GOT3 (cell line): ENCODE data around the gene PHLDB2.

Source experiments
- DNase-seq: peaks from one replicate; lab custom pipeline; 2025; ENCODE audit warnings: mixed read lengths; lab: John Stamatoyannopoulos, UW

Gene PHLDB2

DNA sequence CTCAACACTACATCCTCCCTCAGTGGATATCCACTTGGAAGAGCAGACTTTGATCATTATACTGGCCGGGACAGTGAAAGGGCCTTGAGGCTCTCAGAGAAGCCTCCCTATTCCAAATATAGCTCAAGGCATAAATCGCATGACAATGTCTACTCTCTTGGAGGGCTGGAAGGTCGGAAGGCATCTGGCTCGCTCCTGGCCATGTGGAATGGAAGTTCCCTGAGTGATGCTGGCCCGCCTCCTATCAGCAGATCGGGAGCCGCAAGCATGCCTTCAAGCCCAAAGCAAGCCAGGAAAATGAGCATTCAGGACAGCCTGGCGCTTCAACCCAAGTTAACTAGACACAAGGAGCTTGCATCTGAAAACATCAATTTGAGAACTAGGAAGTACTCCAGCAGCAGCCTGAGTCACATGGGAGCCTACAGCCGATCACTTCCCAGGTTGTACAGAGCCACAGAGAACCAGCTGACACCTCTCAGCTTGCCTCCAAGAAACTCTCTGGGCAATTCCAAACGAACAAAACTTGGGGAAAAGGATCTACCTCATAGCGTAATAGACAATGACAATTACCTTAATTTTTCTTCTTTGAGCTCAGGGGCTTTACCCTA, 25.4 kb downstream of the PHLDB2 start:
- DNase-seq = no peak

DNA sequence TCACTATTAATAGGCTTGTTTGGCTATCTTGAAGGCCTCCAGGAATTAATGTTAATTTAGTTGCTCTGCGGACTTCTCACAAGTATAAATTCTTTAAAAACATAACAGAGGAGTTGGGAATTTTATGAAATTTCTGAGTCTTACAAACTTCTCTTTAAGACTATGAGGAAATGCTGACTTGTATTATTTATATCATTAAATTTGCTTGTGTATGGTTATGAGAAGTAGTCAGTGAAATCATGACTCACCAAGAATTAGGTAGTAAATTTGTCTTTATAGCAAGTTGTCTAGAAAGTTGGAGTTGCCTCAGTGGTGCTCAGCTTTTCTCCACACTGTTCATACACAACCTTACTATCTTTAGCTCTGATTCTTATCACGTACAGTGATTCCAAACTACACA, 26.5 kb downstream of the PHLDB2 start:
- DNase-seq = no peak

GRCh38 chr3:111890051-111890580, 31.1 kb downstream of the PHLDB2 start:
- DNase-seq = no peak

- no peak for DNase-seq
These were observed 33.0 kb downstream of the PHLDB2 start for GRCh38 chr3:111892070-111892469.

DNA sequence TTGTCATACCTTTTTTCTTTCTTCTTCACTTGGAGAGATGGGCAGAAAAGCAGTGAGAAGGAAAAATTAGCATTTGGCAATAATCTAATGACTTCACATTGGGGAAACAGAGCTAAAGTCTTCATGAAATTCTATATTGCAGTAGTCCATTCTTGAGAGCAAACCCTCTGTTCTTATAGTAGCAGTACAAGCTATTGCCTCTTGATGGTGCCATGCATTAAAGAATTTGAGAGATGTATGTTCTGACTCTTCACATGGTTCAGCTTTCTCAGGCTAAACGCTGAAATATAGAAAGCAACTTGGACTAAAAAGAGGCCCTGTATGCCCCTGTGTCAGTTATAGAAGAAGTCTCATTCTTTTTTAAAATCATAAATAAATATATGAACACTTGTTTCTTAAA, 36.0 kb downstream of the PHLDB2 start:
- no peak for DNase-seq

DNA sequence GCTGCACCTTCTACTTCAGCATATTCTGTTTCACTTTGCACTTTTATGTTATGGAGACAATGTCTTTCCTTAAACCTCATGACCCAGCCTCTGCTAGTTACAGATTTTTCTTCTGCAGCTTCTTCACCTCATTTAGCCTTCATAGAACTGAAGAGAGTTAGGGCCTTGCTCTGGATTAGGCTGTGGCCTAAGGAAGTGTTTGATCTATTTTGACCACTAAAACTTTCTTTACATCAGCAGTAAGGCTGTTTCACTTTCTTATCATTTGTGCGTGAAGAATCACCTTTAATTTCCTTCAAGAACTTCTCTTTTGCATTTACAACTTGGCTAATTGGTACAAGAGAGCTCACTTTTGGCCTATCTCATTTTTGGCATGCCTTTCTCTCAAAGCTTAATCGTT, 40.9 kb downstream of the PHLDB2 start:
- no peak for DNase-seq

DNA sequence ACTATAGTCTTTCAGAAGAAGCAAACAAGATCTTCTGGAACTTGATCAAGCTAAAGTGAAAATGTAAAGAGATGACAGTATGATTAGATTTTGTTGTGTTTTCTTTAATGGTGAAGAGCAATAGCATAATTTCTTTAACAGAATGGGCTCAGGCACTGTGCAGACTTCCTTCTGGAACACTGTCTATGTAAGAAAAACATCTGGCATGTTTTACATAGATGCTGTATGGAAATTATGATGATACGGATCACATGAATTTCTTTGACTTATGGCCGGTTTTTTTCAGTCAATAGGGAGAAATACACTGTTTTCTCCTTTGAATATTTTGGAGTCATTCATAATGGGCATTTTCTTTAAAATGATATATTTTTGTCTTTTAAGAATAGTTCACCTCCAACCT, 42.6 kb downstream of the PHLDB2 start:
- DNase-seq = no peak

DNA sequence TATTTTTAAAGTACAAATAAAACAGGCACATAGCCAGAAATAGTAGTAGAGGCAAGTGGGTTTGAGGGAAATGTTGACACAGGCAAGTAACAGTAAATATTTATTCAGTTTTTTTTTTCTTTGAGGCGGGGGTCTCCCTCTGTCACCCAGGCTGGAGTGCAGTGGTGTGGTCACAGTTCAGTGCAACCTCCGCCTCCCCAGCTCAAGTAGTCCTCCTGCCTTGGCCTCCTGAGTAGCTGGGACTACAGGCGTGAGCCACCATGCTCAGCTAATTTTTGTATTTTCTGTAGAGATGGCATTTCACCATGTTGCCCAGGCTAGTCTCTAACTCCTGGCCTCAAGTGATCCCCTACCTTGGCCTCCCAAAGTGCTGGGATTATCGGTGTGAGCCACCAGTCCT, 43.5 kb downstream of the PHLDB2 start:
- no peak for DNase-seq

GRCh38 chr3:111903067-111903511, 44.0 kb downstream of the PHLDB2 start:
- no peak for DNase-seq

DNA sequence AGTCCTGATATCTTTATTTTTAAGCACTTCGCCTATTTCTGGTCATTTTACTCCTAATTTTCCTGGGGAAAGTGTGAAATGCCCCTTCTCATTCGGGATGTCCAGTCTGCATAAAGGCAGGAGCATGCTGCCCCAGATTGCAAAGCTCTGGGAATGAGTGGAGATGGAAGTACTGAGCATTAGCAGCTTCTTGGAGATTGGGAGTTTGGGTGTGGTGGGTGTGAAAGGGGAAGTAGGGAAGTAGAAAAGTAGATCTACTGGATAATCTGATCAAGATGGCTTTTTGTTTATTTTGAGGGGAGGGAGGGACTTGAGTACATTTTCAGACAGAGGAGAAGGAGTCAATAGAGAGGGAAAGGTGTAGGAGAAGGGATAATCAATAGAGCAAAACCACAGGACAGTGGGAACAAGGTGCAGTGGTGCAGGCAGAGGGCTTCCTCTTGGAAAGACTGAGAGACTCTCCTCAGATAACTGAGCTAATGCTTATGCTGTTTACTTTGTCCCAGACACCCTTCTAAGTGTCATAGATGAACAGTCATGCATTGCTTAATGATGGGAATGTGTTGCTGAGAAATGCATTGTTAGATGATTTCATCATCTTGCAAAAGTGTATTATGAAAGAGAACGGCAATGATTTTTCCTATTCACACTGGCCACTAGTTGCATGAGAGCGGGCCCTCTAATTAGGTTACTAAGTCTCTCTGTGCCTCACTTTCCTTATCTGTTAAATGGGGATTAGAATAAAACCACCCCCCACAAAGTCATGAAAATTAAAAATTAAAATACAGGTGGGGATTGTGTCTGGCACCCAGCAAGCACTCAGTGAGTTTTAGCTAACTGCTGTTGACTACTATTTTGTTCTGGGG, 45.5 kb downstream of the PHLDB2 start:
- DNase-seq = no peak

DNA sequence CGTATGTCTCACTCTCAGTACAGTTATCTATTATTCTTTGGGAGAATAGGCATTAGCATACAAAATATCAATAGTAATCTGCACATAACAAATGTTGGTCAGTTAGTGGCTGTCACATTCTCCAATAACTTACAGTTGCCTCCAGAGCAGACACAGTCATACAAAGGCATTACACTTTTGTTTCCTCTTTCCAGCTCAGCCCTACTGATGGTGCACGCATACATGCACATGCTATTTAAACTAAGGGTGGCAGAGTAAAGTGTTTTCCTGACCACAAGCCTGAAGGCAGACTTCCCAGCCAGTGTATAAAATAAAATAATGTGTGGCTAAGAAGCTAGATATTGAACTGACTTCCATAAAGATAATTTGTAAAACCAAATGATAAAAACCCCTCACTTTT, 47.6 kb downstream of the PHLDB2 start:
- no peak for DNase-seq

DNA sequence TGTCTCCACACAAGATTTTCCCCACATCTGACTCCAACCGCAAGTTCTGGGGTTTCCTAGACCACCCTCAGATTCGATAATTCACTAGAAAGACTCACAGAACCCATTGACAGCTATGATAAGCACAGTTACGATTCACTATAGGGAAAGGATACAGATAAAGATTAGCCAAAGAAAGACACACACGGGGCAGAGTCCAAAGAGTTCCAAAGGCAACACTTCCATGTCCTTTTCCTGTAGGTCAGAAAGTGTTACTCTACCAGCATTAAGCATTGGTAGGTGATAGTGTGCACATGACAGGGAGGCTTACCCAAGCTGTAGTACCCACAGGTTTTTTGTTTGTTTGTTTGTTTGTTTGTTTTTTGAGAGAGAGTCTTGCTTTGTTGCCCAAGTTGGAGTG, 48.1 kb downstream of the PHLDB2 start:
- DNase-seq = no peak

DNA sequence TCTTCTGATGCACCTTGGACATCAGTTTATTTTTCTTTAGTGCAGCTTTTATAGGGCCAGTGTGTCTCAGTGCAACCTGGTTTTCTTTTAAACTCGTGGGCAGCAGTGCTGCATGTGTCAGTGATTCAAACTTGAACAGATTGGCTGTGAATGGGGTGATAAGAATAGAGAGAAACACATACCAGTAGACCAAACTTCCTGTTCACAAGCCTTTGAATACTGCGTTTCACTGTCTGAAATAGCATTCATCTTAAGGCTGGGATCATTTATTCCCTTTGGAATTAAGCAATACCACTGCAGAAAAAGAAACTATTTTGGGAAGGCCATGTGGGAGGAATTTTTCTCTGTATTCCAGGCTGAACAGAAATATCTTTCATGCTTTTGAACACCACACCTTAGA, 51.7 kb downstream of the PHLDB2 start:
- DNase-seq = no peak

- no peak for DNase-seq
These were observed 52.4 kb downstream of the PHLDB2 start for GRCh38 chr3:111911446-111911845.

GRCh38 chr3:111913163-111913763, 54.2 kb downstream of the PHLDB2 start:
- DNase-seq = no peak

DNA sequence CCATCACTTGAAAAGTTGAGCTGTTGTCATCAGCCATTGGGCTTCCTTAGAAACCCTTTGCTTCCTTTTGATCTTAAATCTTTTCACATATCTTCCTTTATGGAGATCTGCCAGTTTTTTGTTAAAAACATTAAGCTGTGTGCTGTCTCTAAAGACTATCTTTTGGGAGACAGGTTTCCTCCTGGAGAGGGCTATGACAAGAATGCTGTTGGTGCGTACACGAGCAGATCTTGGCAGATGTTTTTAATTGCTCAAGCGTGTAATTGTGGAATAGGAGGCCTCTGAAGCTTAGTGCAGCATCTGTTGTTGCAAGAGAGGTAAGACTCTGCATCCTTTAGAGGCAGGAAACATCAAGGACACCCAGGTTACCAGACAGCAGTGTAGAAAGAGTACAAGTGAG, 56.8 kb downstream of the PHLDB2 start:
- no peak for DNase-seq

DNA sequence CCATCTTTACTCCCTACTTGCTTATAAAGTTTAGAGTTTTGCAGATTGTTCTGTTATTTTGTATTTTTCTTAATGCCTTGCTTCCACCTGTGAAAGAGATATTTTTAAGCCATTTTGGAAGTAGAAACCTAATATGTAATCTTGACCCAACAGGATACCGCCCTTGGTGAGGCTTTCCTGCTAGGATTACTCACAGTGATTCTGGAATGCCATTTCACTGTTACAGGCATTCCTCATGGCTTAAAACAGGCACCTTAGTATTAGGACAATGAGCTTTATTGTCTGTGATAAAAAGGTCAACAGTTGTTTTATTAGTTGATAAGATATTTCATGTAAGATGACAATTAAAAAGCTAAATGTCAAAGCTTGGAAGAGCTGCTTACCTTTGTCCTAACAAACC, 58.2 kb downstream of the PHLDB2 start:
- no peak for DNase-seq

GRCh38 chr3:111919370-111920065, 60.5 kb downstream of the PHLDB2 start:
- no peak for DNase-seq

DNA sequence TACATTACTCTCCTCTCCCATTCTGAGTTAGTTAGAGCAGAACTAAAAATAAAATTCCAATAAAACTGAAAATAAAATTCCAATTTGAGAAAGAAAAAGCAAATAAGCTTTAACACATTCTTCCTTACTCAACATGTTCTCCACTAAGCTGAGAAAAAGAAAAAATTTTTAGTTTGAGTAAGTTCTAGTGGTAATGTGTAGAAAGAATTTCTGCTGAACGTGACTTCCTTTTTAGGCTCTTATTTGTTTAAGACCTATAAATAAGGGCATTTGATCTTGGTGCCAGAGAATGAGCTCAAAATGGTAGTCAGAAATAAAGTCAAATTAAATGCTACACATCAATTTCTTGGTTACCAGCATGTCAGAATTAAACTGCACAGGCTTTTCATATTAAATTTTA, 62.1 kb downstream of the PHLDB2 start:
- no peak for DNase-seq

DNA sequence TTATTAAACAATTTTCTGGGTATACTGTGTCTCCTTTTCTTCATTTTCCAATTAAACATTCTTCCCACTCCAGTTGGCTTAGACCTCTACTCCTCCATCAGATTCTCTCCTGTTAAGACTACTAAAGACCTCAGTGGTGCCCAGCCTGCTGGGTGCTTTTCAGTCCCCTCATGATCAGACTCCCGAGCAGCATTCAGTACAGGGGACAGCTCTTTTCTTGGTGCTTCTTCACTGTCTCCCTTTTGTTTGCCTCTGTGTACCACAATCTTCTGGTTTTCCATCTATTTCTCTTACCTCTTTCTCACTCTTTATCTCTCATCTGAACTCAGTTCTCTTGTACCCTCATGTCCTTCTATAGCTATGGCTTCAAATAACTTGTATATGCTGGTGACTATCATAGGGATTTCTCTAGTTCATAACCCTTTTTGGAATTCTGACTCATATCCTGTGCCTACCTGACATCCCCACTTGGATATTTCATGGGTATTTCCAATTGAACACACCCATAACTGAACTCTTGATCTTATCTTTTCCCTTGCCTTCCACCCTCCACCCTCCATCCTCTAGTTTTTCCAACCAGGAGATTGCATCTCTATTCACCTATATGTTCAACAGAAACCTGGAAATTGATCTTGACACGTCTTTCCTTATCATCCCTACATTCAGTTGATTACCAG, 64.2 kb downstream of the PHLDB2 start:
- DNase-seq = no peak

- no peak for DNase-seq
These were observed 64.7 kb downstream of the PHLDB2 start for GRCh38 chr3:111923806-111924205.

GRCh38 chr3:111924283-111924682, 65.2 kb downstream of the PHLDB2 start:
- no peak for DNase-seq
